Left colon (tissue), 2 donors: ENCODE results near the gene EYS. TPM values are rescaled to one million over a fixed set of nuclear protein-coding genes. Genes with fewer than 3 reads are reported as not detected.

Source experiments
- ATAC-seq: fragments of 200-7000 bp; cut with Tn5 transposase; one replicate; pipeline ENCODE4 v1.9.1; 2020; ENCODE audit warnings: mild to moderate bottlenecking, moderate library complexity
- DNase-seq, 2 donors: peaks; one replicate each; pipeline ENCODE4 v3.0.0-alpha.2; 2020
- intact Hi-C, 2 donors: fragments of 100-400 bp; cut with DNase I in 1 of 2; cut with micrococcal nuclease in 1 of 2; formaldehyde crosslinking; loops; one replicate each; pipeline versions ENCODE4 v1.11.2 to v1.14.0; 2022; cut with DNase I, micrococcal nuclease
- total RNA-seq, 2 donors: library from RNA; stranded (reverse); fragmentation: NEBNext Ultra II Directional; extraction: Animal tissue kit (Norgen Biotek cat#: 25700); gene quantifications; one replicate each; pipeline ENCODE4 v1.2.1, GENCODE V29; 2021
- donor health status: DM: no; HTN: no; CAD: no.
- donor health status: DM: yes; HTN: yes; CAD: no.

EYS gene
- total RNA-seq, 2 donors from 2014 or later = 0.59 to 1.3 TPM

DNA sequence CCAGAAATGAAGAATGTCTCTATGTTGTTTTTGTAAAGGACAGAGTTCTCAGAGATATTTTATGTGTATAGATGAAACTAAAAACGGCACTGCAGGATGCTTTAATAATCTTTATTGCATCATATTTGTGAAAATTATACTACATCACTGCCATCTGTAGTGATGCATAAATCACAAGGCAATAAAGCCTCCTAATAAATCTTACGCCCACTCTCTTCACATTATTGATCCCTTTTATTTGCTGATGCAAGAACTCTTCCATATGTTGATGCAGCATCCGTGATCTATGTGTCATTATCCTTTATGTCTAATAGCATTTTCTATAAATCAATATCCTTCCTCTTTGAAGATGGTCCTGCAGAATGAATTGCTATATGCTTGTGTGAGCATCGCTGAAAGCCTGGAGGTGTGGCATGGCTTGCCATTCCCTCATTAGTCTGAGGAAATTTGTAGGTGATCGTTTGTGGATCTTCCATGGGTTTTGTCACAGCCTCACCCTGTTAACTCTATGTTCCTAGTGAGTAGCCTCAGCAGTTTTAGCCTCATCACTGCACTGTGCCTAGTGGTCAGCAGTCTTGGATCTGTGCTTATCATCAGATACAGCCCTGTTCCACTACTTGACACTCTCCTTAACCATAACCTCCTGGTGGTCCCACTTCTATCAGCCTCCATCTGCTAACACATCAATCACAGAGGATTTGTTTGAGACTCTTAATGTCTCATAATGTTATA lies 983.5 kb downstream of the EYS start:
- no peak for DNase-seq
- ATAC-seq = no peak
- intact Hi-C loops = no loop called here

GRCh38 chr6:64721865-64722264 lies 985.2 kb downstream of the EYS start:
- DNase-seq (no peak), ATAC-seq (no peak)
- intact Hi-C loops = no loop called here

DNA sequence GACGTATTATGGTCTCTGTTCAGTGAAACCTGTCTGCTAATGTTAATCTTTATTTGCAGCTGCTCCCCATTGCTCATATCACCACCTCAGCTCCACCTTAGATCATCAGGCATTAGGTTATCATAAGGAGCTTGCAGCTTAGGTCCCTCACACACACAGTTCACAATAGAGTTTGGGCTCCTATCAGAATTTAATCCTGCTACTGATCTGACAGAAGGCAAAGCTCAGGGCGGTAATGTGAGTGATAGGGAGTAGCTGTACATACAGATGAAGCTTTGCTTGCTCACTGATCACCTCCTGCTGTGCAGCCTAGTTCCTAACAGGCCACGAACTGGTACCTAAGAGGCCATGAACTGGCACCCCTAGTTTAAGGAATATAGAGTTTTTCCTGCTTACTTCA lies 989.7 kb downstream of the EYS start:
- ATAC-seq (no peak), DNase-seq (no peak)
- intact Hi-C loops = no loop called here

DNA sequence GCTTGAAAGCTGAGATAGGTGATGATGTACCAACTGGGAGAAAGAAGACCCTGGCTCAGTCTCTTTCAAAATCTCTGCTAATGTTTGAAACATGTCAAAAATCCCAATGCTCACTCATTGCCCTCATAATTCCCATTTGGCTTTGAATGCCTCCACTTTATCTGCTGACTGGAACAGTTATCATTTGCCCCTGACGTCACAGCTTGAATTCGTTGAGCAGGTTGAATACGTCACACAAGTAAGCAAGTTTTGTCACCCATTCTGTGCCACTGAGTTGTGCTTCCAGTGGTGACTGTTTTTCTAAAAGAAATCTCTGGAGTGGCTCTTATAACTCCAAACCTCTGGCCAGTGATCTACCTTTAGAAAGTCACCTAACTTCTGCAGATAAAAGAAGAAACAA lies 991.4 kb downstream of the EYS start:
- no peak for DNase-seq

DNA sequence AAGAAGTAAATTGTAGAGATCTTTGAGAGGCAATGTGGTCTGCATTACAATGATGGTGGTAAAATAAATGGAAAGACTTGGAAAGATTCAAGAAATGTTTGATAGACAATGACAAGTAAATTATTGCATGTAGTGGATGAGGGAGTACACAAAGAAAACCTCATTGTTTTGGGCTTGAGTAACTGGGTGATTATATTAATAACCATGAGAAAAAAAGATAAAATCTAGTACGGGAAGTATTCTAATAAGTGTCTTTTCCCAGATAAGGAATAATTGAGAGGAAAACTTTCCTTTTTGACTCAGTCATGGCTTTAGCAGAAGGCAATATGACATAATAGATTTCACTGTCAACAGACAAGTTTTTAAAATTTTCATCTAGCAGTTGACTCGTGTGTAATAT lies 993.0 kb downstream of the EYS start:
- ATAC-seq (no peak), DNase-seq (no peak)
- intact Hi-C loops = no loop called here

More for the DNA sequence above, 991.4 kb downstream of the EYS start:
- ATAC-seq = no peak
- intact Hi-C loops = no loop called here

GRCh38 chr6:64713175-64713574 lies 993.9 kb downstream of the EYS start:
- ATAC-seq (no peak), DNase-seq (no peak)
- intact Hi-C loops = no loop called here

- intact Hi-C loops = no loop called here
- ATAC-seq (no peak), DNase-seq (no peak)
These were observed 994.4 kb downstream of the EYS start for GRCh38 chr6:64712606-64713005.

DNA sequence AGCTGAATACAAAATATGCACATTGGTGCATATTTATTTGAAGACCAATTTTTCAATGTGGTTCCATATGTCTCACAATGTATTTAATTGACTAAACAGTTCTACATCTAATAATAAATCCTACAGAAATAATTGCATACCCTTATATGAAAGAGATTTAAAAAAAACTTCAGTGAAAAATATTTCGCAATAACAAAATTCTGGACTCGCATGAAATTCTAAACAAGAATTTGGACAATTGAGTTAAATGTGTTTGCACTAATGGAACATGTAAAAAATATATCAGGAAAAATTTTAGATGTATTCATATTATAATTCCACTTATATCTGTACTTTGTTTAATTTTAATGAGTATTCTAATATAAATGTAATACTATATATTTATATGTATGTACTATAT lies 1003.1 kb downstream of the EYS start:
- ATAC-seq = no peak
- no peak for DNase-seq
- intact Hi-C loops = no loop called here

- intact Hi-C loops = no loop called here
- no peak for DNase-seq
- ATAC-seq = no peak
These were observed 1011.0 kb downstream of the EYS start for GRCh38 chr6:64696053-64696452.

GRCh38 chr6:64694356-64694755 lies 1012.7 kb downstream of the EYS start:
- intact Hi-C loops = no loop called here
- DNase-seq = no peak
- no peak for ATAC-seq

DNA sequence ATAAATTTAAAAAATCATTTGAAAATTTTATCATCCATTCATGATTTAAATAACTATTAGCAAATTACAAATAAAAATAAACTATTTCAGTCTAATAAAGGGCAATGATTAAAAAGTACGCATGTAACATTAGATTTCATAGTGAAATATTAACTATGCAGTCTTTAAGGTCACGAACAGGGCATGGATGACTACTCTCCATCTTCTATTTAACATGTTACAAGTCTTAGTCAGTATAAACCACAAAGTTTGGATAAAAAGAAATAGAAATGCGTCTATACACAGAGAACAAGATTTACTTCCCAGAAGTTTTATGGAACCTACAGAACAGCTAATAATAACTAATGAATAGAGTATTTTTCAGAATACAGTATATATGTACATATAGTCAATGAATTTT lies 1016.0 kb downstream of the EYS start:
- ATAC-seq = no peak

DNA sequence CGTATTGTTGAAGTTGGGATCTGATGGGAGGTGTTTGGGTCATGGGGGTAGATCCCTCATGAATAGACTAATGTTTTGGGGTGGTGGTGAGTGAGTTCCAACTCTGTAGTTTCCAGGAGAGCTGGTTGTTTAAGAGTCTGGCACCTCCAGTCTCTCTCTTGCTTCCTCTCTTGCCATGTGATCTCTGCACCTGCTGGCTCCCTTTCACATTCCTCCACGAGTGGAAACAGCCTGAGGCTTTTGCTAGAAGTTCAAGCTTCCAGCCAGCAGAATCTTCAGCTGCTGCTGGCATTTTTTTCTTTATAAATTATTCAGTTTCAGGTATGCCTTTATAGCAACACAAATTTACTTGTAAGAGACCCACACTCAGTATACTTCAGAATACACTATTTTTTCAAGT lies 1021.6 kb downstream of the EYS start:
- ATAC-seq = no peak
- no peak for DNase-seq
- intact Hi-C loops = no loop called here

More for the DNA sequence above, 1016.0 kb downstream of the EYS start:
- intact Hi-C loops = no loop called here
- DNase-seq = no peak

DNA sequence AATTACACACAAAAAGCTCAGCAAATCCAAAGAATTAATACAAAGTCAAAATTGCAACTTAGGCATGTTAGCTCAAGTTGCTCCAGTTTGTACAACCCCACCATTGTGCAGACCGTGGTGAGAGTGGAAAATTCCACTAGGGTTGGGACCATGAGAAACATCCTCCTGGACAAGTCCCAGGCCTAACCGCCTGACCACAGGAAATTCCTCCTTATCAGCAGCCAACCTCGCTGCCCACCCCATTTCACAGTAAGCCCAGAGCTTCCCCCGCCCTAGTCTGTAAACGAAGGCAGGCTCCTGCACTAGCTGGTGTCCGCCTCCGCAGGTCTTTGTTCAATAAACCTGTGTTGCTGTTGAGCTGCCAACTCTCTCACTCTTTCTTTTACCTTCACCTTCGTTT lies 1023.3 kb downstream of the EYS start:
- ATAC-seq (no peak), DNase-seq (no peak)
- intact Hi-C loops = no loop called here

- ATAC-seq = no peak
- intact Hi-C loops = no loop called here
- no peak for DNase-seq
These were observed 1025.4 kb downstream of the EYS start for GRCh38 chr6:64681416-64682160.

GRCh38 chr6:64680446-64680845 lies 1026.6 kb downstream of the EYS start:
- intact Hi-C loops = no loop called here
- ATAC-seq (no peak), DNase-seq (no peak)

GRCh38 chr6:64679416-64679815 lies 1027.6 kb downstream of the EYS start:
- DNase-seq (no peak), ATAC-seq (no peak)
- intact Hi-C loops = no loop called here

- DNase-seq = no peak
- intact Hi-C loops = no loop called here
- no peak for ATAC-seq
These were observed 1034.4 kb downstream of the EYS start for GRCh38 chr6:64672651-64673050.

DNA sequence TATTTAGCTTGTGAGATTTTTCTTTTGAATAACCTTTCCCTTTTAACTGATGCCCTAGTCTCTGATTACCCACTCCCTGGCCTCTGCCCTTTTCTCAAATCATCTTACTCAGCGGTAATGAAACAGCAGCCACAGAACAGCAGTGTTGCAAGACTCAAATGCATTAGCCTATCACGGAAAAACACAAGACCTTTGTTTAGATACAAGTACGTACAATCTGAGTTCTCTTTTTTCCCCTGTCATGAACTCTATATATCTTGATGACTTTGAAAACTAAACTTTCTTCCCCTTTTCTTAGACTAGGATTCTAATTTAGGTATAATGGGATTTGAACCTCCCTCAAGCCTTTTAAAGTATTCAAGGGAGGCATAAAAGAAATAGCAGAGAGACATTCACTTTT lies 1034.9 kb downstream of the EYS start:
- ATAC-seq (no peak), DNase-seq (no peak)
- intact Hi-C loops = no loop called here

DNA sequence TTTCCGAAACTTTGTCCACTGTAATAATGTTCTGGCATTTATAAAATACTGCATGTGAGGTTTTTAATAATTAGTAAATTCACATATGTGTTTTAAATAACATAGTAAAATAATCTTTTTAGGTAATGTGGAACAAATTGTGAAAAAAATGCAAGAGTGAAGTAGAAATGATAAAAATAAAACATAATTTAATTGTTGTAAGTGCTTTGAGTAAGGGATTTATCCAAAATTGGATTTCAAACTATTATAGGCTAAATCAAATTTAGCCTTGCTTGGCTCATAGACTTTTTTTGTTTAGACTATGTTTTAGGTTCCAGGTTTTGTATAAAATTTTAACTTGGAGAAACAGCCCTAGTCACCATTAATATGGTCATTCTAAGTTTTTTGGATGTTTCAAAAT lies 1041.9 kb downstream of the EYS start:
- ATAC-seq (no peak), DNase-seq (no peak)
- intact Hi-C loops = no loop called here

GRCh38 chr6:64664480-64664879 lies 1042.5 kb downstream of the EYS start:
- ATAC-seq (no peak), DNase-seq (no peak)
- intact Hi-C loops = no loop called here

GRCh38 chr6:64644024-64644423 lies 1063.0 kb downstream of the EYS start:
- DNase-seq (no peak), ATAC-seq (no peak)
- intact Hi-C loops = no loop called here
